HG03135 (cell line): ENCODE measurements around the gene TUBB2B.

Source experiments
- ATAC-seq: cut with Tn5 transposase; IDR thresholded peaks from one replicate; pipeline ENCODE4 v1.9.1; 2021; ENCODE audit warnings: mild to moderate bottlenecking, moderate library complexity; ENCODE audit not compliant: unreplicated experiment

TUBB2B gene

GRCh38 chr6:3235486-3235885 is 8.0 kb upstream of the TUBB2B start:
- no peak for ATAC-seq

DNA sequence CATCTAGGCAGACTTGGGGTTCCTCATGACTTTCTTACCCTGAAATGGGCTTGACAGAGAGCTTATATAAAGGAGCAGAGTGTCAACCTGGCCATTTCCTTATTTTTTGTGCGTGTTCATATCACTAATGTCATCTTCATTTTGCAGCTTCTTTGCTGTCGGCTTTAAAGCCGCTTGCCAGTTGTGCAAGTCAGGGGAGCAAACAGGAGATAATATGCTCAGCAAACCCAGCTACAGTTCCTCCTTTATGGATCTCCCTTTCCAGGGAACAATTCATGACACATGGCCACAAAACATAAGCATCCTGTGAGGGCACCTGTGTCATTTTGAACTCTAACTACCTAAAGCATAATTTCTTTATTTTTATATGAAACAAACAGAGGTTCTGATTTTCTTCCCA is 6.5 kb upstream of the TUBB2B start:
- ATAC-seq = no peak

DNA sequence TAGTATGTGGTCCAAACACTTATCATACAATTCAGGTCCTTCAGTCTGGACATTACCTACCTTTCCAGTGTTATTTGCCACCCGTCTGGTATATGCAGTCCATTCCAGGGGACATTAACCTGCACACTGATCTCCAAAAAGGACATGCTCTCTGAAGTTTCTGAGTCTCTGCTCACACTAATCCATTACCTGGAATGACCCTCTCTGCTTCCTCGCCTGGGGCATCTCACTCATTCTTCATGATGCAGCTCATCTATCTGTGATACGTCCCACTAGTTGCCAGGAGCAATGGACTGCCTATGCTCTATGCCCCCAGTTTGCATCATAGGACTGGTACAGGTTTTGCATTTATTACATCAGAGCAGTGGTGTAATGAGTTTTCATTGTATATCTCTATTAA is 5.9 kb upstream of the TUBB2B start:
- no peak for ATAC-seq

GRCh38 chr6:3232017-3232945 is 4.8 kb upstream of the TUBB2B start:
- ATAC-seq = no peak

DNA sequence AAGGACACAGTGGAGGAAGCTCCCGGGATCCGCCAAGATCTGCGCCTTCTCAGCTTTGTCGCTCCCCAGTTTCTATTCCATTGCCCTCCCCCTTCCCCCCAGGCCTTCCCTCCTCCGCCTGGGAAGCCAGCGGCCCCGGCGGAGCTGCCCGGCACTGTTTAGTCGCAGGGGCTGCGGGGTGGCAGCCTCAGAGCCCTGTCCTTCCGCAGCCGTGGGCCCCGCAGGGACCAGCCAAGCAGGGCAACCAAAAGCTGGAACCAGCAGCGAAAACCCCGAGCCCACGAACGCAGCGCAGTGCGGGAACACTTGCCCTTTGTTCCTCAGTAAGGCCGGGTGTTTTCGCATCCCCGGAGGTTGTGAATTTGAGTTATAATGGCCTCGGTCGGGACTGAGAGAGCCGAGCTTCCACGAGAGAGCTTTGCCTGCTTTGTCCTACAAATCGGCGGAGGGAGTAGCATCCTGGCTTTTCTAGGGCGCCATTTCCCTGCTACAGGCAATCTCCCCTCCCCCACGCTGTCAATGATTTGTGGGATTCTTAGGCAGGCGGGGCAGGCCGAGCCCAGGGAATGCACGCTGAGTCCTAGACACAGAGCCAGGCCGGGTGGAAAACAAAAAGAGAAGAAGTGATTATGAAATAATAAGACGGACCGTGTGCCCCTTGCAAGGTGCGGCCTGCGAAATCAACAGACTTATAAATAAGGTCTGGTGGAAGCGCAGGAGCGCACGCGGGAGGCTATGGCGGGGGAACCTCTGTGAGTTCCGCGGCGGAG is 4.0 kb upstream of the TUBB2B start:
- ATAC-seq = no peak

- no peak for ATAC-seq
Observed at GRCh38 chr6:3230900-3231246, 3.4 kb upstream of the TUBB2B start.

DNA sequence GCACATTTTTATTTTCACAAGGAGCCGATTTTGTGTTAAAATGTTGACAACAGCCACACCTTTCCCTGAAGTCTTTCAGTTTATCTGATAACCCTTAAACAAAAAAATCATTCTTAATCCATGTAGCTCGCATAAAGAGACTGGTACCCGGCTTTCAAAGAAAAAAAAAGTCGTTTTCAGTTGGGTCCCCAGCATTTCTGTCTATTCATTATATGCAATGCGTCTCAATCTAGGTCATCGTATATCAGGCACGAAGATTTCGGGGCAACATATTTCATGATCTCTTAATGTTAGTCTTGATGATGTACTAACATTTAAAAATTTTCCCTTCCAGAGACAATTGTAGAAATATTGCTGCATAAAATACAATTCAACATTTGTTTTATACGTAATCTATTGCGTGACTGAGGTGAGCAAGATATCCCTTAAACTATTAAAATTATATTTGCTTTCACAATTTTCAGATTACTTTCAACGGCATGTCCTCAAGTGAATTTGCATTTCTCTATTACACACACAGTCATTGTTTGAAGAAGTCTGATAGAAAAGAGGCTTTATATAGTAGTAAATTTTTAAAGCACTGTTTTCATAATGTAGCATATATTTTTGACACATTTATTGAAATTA is 2.9 kb upstream of the TUBB2B start:
- no peak for ATAC-seq

- no peak for ATAC-seq
Observed at GRCh38 chr6:3229566-3230178, 2.2 kb upstream of the TUBB2B start.

DNA sequence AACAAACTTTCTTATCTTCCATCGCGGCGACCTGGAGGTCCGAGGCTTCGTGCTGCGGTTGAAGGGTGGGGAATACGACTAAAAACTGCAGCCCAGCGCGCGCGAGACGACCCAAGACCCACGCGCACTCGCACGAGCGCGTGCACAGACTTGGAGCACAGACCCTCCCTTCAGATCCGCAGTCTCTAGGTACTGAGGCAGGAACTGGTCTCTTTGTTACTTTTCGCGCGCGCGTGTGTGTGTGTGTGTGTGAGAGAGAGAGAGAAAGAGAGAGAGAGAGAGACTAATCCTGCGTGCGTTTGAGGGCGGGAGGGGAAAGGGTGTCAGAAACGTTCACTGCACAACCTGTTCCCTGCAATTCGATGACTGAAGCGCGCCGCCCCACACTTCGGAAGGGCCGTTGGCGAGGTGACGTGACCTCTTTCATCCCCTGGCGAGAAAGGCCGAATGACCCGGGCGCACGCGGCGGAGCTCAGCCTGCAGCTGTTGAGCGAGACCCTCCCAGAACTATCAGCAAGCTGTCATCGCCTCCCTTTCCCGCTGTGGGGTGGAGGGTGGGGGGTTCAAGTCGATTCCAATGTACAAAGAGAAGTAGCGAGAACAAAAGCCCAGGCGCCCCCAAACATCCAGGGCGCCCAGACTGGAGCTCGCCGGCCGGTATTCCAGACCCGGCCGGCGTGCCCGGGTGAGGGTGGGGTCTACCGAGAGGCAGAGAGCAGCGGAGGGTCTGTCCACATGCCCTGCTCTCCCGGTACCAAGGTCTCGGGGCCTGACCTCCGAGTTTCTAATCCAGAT is 1.5 kb upstream of the TUBB2B start:
- ATAC-seq = no peak

DNA sequence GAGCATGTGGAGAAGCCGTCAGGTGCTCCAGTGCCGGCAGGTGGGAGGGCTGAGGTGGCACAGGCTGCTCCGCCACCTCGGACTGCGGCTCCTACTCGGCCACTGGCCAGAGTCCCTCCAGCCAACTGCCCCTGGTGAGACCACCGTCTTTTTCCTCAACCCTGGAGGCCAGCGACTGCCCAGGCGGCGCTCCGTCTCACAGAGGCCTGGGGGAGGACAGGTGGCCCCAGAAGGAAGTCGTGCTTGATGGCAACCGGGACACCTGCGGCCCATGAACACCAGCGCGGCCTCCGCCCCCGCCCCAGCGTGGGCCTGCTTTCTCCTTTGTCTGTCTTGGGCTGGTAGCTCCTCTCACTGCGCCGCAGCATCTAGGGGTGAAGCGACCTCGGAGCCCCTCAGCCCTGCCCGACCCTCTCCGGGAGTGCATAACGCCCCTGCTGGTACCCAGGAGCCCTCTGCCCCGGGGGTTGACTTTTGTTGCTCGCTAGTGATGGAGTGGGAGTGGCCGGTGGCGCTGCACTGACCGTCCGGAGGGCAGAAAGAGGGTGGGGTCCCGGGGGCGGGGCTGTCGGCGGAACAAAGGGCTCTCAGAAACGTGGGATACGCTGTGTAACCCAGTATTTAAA is 706 bp upstream of the TUBB2B start:
- no peak for ATAC-seq

DNA sequence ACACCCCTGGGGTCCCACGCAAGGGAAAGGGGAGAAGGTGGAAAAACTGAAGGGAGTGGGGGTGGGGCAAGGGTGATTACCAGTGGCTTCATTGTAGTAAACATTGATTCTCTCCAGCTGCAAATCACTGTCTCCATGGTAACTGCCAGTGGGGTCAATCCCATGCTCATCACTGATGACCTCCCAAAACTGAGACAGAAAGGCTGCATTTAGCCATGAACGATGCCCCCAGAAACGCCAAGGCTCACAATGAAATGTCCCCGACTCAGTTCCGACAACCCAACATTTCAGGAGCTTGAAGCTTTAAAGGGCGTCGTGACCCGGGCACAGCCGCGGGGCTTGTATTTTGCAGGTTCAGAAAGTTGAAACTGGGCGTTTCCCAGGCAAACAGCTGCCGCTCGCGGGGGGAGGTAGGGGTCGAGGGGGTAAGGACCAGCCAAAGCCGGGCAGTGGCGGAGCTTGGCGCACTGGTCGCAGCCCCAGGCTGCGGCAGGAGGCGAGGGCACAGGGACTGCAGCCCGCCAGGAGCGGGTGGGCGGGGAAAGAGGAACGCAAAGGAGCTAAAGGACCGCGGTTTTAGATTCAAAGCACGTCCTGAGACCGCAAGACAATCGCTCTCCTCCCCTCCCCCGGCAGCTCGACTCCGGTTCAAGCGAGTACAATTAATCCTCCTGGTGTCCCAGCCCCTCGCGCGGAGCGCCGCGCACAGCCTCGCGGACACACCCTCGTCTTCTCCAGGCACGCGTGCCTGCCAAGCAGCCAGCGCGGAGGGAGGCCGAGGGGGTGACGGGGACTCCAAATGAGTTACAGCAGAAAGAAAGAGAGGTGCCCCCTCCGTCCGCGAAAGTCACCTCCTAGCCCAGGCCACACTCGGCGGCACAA is 731 bp downstream of the TUBB2B start:
- ATAC-seq = no peak

DNA sequence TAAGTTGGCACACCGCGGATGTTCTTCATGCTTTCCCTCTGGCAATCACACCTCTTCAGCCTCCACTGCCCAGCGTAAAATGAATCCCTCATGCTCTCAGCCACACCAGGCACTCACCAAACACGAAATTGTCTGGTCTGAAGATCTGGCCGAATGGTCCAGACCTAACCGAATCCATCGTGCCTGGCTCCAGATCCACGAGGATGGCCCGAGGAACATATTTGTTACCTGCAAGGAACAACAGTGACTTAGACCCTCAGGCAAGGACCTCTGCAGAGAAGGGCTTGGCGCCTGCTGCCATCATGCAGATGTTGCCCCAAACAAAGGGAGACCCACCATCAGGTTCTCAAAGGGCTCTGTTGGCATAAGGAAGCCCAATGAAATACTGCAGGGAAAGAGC is 1.4 kb downstream of the TUBB2B start:
- ATAC-seq = no peak

- no peak for ATAC-seq
Observed at GRCh38 chr6:3222506-3223038, 4.9 kb downstream of the TUBB2B start.

- ATAC-seq = no peak
Observed at GRCh38 chr6:3221578-3221977, 5.9 kb downstream of the TUBB2B start.

- no peak for ATAC-seq
Observed at GRCh38 chr6:3220366-3220765, 7.1 kb downstream of the TUBB2B start.

DNA sequence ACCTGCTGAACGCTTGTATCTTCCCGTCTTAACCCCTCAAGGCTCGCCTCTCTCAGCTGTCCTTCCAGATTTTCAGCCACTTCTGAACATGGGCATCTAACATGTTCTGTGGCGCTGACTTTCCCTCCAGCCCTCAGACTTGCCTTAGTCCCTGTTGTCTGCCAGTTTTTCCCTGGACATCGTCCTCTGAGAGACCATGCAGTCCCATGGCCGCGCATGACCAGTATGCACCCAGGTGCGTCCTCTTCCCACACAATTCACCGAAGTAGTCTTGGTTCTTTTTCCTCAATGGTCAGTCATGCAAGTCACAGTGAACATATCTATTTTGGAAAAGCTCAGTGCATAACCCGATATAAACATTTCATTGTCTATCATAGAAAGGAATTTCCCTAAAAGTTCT is 9.2 kb downstream of the TUBB2B start:
- no peak for ATAC-seq

- ATAC-seq = no peak
Observed at GRCh38 chr6:3217286-3217685, 10.2 kb downstream of the TUBB2B start.

GRCh38 chr6:3214898-3215297 is 12.6 kb downstream of the TUBB2B start:
- ATAC-seq = no peak

DNA sequence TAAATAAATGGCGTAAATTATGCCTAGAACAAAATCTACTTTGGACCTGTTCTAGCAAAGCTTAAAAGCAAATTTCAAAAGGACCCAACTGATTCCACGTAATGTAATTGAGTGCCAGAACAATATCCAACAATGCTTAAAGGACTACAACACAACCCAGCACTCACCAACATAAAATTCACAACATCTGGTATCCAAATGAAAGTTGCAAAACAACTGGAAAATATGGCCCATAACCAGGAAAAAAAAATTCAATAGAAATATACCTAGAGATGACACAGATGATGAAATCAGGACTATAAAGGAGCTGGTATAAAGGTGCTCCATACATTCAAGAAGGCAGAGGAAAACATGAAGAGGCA is 14.1 kb downstream of the TUBB2B start:
- no peak for ATAC-seq
